Hindlimb muscle (tissue), 1 donor: ENCODE measurements around the gene LSMEM2. TPM values are rescaled to one million over a fixed set of nuclear protein-coding genes. Genes with fewer than 3 reads are reported as not detected.
A peak's percentile ranks its signal among the peaks of the same experiment; 100 is the strongest.
"Not testable (repeated sequence)": the region's sequence is repeated elsewhere in the genome, so short reads cannot be mapped to it uniquely, and the experiment has no call there.

Experiments
- DNase-seq: peaks from one replicate; pipeline ENCODE4 v3.0.0-alpha.2; 2013
- polyA plus RNA-seq: library from polyadenylated mRNA; unstranded; fragments of 120-200 nt; gene quantifications from one replicate; pipeline ENCODE4 v1.2.1, GENCODE V29; 2013; ENCODE audit not compliant: insufficient read length

Gene LSMEM2
- polyA plus RNA-seq, 1 donor: 35.9 TPM

DNA sequence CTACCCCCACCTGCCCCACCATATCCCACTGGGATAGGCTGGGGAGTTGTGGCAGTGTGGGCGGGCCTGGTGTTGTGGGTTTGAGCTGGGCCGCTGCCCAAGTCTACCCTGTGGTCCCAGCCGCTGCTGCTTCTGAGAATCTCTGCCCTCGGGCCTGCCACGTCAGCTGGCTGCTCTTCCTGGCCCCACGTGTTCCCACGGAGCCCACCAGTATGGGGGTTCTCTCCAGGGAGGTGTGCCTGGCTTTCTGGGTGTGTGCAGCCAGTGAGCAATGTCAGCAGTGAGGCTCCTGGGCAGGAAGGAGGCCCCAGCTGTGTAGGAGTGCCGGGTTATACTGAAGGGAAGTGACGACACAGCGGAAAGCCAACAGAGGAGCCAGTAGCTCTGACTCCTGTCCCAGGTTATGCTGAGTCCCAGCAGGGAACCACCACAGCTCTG is 32.4 kb upstream of the LSMEM2 start:
- no peak for DNase-seq

DNA sequence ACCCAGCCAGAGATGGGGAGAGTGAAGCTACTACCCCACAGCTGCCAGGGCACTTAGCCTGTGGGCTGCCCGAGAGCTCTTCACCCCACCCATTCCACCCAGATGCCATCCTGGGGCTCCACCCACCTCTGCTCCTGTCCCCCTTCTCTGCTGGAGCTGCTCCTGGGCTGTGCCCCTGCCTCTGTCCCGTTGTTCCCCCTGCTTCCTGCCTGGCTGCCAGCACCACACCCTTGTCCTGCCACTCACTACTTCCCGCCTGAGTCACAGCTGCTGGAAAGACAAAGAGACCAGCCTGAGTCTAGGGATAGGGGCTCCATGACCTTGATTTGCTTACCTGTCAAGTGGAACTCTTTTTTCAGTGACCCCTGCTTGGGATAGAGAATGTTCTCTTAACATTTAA is 30.5 kb upstream of the LSMEM2 start:
- DNase-seq: no peak

DNA sequence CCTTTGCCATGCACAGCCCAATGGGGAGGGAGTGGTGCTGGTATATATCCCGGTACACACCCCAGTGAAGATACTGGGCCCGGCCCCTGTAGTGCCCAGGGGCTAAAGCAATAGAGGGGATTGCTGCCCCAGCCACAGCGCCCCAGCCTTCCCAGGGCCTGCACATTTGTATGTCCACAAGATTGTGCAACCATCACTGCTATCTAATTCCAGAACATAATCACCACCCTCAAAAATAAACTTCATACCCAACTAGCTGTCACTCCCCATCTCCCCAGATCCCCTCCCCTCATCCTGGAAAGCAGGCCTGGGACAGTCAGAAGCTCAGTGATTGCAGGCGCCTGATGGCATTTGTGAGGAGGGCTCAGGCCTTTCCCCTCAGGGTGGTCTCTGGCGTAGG is 29.4 kb upstream of the LSMEM2 start:
- DNase-seq: no peak

- no peak for DNase-seq
Observed at GRCh38 chr3:50250514-50250913, 28.4 kb upstream of the LSMEM2 start.

DNA sequence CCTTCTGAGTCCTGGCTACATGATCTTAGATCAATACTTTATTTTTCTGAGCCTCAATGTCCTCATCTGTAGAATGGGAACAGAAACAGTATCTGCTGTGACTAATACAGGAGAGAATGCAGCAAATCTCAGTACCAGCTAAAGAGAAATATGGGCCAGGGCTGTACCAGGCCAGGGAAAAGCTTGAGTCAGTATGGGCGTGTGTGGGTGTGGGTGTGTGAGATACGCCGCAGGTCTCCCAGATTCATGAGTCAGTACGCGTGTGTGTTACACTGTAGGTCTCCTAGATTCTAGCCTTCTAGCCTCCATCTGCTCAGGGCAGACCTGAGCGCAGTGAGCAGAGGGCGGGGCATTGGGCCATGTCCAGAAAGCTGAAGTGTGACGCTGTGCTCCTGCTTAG is 27.7 kb upstream of the LSMEM2 start:
- DNase-seq: no peak

- DNase-seq: no peak
Observed at GRCh38 chr3:50254577-50255250, 24.2 kb upstream of the LSMEM2 start.

DNA sequence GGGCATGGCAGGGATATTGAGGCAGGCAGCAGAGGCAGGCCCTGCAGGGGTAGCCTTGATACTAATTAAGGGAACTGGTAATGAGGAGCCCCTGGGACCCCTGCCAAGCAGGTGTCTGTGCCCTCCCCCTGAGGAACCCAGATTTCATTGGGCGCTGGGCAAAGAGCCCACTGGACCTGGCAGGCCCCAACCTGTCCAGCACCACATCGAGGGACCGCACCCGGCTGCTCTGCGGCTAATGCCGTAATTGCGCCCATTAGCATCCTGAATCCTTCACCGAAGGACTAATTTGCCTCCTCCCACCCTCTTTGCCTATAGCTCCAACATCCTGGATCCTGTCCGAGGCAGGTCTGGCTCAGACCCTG is 23.7 kb upstream of the LSMEM2 start:
- no peak for DNase-seq

- DNase-seq: no peak
Observed at GRCh38 chr3:50256978-50257890, 21.7 kb upstream of the LSMEM2 start.

GRCh38 chr3:50258029-50258680 is 20.7 kb upstream of the LSMEM2 start:
- no peak for DNase-seq

GRCh38 chr3:50258979-50259378 is 19.9 kb upstream of the LSMEM2 start:
- DNase-seq: no peak

DNA sequence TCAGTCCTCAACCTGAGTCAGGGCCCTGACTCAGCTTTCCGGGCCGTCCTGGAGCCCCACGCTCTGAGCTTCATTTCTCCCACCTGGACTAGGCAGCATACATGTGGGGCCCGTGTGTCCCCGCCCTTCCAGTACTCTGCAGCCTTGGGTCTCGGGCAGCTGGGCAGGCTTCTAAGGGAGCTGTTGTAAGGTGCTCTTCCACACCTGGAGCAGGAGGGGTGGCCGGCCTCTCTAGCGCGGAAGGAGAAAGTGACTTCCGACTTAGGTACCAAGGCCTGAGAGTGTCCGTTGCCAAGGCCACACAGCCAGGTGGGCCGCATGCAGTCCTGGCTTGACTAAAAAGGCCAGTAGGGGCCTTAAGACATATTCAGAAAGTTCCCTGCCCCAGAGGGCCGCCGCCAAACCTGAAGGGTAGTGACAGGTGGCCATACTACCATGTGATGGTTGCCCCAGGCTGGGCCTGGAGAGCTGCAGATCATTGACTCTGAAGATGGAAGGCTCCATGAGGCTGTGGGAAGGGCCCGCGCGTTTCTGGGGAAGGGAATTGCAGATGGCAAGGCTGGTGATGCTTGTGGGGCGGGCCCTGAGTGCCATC is 19.4 kb upstream of the LSMEM2 start:
- no peak for DNase-seq

DNA sequence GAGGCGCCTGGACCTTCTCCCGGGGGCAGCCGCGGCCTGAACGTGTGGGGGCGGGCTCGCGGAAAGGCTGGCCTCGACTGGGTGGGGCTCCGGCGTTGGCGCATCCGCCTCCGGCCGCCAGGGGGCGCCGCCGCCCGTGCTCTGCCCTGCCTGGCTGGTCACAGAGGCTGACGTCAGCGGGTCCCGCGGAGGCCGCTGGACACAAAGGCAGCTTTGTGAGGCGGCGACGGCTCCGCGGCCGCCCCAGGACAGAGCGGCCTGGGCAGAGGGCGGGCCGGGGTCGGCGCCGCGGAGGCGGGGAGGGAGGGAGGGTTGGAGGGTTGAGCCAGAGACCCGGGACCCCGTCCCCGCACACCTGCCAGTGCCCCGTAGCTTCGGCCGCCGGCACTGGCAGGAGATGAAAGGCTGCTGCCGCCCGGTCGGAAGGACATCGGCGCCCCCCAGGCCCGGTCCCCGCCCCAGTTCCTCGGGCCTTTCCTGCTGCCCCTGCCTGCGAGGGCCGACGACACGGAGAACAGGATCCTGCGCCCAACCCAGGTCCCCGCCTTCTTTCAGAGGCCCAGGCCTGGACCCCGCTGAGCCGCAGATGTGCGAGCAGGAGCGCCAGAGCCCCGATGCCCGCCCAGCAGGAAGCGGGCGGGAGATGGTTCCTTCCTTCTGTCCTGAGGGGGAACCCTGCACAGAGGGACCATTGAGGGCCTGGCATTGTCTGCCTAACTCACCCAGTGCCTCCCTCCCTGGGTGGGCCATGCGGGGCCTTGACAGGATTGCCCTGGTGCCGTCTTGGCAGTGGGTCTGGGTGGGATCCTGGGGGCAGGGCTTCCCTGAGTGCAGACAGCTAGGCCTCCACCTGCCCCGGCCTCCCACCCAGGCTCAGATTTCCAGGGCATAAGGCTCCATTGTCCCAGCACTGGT is 18.6 kb upstream of the LSMEM2 start:
- peak; percentile 96 for DNase-seq

- no peak for DNase-seq
Observed at GRCh38 chr3:50260942-50261441, 17.9 kb upstream of the LSMEM2 start.

DNA sequence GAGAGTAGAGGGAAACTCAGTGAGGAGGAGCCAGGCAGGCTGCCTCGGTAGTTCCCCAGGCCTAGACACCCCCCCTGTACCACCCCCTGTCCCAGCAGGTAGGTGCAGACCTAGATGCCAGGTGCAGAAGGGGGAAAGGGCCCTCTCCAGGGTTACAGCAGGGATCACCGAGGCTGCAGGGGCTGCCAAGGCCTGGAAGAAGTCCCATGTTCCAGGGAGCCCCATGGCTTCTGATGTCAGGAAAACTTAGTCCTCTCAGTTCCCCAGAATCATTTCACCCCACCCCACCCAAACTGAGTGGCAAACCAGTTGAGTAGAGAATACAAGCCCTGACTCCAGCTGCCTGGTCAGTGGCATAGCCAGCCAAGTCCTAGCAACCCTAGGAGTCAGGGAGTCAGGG is 17.4 kb upstream of the LSMEM2 start:
- no peak for DNase-seq

GRCh38 chr3:50262200-50262599 is 16.7 kb upstream of the LSMEM2 start:
- DNase-seq: not testable (repeated sequence)

DNA sequence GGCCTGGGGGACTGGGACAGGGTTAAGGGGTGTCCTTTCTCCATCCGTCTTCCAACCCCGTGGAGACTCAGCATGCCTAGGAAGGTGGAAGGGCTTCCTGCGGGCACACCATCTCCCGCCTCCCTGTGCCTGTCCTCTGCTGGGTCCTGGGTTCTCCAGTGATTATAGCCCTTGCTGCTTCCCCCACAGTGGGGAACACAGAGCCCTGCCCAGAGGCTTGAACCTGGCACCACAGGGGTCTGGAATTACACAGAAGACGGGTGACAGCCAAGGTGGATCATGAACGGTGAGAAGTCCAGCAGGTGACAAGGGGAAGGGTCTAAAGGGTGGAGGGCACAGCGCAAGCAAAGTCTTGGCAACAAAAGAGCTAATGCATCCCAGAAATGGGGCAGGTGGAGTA is 16.1 kb upstream of the LSMEM2 start:
- no peak for DNase-seq

DNA sequence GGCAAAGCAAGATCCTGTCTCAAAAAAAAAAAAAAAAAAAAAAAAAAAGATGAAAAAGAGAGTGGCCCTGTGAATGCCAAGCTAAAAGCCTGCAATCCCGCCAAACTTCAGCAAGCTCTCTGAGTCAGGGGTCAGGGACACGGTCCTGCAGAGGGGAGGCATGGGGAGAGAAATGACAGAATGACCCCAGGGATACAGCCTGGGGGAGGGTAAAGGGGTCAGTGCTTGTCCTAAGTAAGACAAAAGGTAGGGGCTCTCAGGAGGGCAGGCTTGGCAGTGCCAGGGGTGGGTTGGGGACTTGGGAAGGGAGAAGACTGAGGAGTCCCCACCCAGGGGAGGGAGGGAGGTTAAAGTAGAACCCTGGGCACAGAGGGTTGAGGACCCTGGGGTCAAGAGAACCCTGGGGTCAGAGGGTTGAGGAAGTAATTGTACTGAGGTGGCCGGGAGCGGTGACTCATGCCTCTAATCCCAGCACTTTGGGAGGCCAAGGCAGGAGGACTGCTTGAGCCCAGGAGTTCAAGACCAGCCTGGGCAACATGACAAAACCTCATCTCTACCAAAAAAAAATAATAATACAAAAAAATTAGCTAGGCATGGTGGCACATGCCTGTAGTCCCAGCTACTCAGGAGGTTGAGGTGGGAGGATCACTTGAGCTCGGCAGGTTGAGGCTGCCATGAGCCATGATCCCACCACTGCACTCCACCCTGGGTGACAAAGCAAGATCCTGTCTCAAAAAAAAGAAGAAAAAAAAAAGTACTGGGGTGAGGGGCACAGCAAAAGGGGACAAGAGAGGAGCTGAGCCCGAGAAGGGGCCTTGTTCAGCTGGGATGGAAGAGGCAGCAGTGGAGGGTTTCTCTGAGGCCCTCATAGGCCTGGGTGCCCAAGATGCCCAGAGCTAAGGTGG is 15.2 kb upstream of the LSMEM2 start:
- DNase-seq: no peak

GRCh38 chr3:50264383-50264963 is 14.4 kb upstream of the LSMEM2 start:
- DNase-seq: peak; percentile 91

GRCh38 chr3:50264964-50265485 is 13.9 kb upstream of the LSMEM2 start:
- DNase-seq: no peak

GRCh38 chr3:50265571-50265970 is 13.3 kb upstream of the LSMEM2 start:
- no peak for DNase-seq
